ENCODE results near the gene UBE3C.

DNA sequence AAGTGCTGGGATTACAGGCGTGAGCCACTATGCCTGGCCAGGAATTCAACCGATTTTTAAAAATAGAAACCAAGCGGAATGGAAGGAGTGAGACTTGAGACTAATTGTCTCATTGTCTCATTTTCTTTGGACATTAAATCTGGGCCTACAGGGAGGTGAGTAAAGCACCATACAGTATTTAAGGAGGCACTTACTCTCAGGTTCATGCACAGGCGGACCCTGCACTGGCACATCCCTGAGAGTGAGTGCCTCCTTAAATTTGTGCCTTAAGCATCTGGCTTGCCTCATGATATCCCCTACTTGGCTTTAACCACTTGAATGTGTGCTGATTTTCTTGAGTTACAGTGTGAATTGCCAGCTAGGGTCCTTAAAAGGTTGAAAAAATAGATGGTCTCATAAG lies 10.6 kb downstream of the UBE3C start:
- TF ChIP-seq CTCF (IDR thresholded peaks at IDR 0.05; ENCODE audit: low read length) (no peak), EZH2 (IDR thresholded peaks at IDR 0.05; ENCODE audit: borderline replicate concordance, low read length) (no peak)

Measured in OCI-LY1 (cell line).